Left colon (tissue), 2 donors: ENCODE data around the gene KLF18. TPM values are rescaled to one million over a fixed set of nuclear protein-coding genes. Genes with fewer than 3 reads are reported as not detected.

ENCODE experiments used
- ATAC-seq: fragments of 200-7000 bp; cut with Tn5 transposase; one replicate; pipeline ENCODE4 v1.9.1; 2020; ENCODE audit warnings: mild to moderate bottlenecking, moderate library complexity
- DNase-seq, 2 donors: peaks; one replicate each; pipeline ENCODE4 v3.0.0-alpha.2; 2020
- intact Hi-C, 2 donors: fragments of 100-400 bp; cut with DNase I in 1 of 2; cut with micrococcal nuclease in 1 of 2; formaldehyde crosslinking; loops; one replicate each; pipeline versions ENCODE4 v1.11.2 to v1.14.0; 2022; cut with DNase I, micrococcal nuclease
- total RNA-seq, 2 donors: library from RNA; stranded (reverse); fragmentation: NEBNext Ultra II Directional; extraction: Animal tissue kit (Norgen Biotek cat#: 25700); gene quantifications; one replicate each; pipeline ENCODE4 v1.2.1, GENCODE V29; 2021
- donor health status: DM: no; HTN: no; CAD: no.
- donor health status: DM: yes; HTN: yes; CAD: no.

KLF18 gene
- total RNA-seq, 2 donors from 2014 or later = not detected

DNA sequence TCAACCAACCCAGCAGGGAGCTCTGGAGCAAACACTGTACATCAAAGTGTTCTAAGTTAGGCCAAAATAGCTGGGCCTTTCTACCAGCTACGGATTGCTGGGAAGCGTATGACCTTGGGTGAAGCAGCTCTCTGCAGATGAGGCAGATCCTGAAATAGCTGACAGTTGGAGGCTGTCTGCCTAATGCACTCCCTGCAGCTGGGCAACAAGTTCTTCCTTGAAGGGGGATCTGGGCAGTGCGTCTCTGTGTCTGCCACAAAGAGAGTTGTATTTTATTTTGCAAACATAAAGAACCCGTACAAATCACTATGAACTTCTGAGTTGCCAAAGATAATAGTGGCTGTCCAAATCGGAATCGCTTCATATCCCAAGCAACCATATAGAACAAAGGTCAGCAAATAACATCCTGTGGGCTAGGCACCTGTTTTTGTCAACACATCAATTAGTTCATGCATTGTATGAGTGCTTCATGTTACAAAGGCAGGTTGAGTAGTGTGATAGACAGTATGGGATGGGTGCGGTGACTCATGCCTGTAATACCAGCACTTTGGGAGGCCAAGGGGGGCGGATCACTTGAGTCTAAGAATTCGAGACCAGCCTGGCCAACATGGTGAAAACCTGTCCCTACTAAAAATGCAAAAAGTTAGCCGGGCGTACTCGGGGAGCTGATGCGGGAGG, 51.9 kb downstream of the KLF18 start:
- DNase-seq = no peak
- intact Hi-C loops = no loop called here
- peak; percentile 61 for ATAC-seq

Other genes starting within 250 kb of the KLF18 start
- gene ARTN, start 207.8 kb downstream of the KLF18 start, total RNA-seq = 10 to 100 TPM in 1 of 2 donors, 1 to 10 TPM in 1; 5.3 to 11.1 TPM
- gene IPO13, start 194.7 kb downstream of the KLF18 start, total RNA-seq = 10 to 100 TPM; 19.2 to 27.4 TPM
- 10 to 100 TPM; 17.8 to 24.7 TPM for gene DPH2, start 171.6 kb downstream of the KLF18 start, total RNA-seq
- 100 to 1,000 TPM; 166 to 182 TPM for gene ATP6V0B, start 166.7 kb downstream of the KLF18 start, total RNA-seq
- 10 to 100 TPM; 22.7 to 28.6 TPM for gene B4GALT2, start 162.4 kb downstream of the KLF18 start, total RNA-seq
- gene CCDC24, start 150.0 kb downstream of the KLF18 start, total RNA-seq = 10 to 100 TPM; 22.4 to 22.6 TPM
- 10 to 100 TPM; 35.3 to 42.3 TPM for gene SLC6A9, start 110.2 kb downstream of the KLF18 start, total RNA-seq
- under 1 TPM in 1 of 2 donors, not detected in 1; 0.11 TPM for gene KLF17, start 22.8 kb downstream of the KLF18 start, total RNA-seq
- gene DMAP1, start 71.8 kb upstream of the KLF18 start, total RNA-seq = 10 to 100 TPM; 39.0 to 44.4 TPM
- 10 to 100 TPM; 25.3 to 30.3 TPM for gene ERI3, start 213.6 kb upstream of the KLF18 start, total RNA-seq